HG02973 (cell line): ENCODE measurements around the gene TBC1D17.
A peak's percentile ranks its signal among the peaks of the same experiment; 100 is the strongest.

Source experiments
- ATAC-seq: cut with Tn5 transposase; IDR thresholded peaks from one replicate; pipeline ENCODE4 v1.9.1; 2021; ENCODE audit warnings: moderate library complexity; ENCODE audit not compliant: unreplicated experiment

The TBC1D17 gene

DNA sequence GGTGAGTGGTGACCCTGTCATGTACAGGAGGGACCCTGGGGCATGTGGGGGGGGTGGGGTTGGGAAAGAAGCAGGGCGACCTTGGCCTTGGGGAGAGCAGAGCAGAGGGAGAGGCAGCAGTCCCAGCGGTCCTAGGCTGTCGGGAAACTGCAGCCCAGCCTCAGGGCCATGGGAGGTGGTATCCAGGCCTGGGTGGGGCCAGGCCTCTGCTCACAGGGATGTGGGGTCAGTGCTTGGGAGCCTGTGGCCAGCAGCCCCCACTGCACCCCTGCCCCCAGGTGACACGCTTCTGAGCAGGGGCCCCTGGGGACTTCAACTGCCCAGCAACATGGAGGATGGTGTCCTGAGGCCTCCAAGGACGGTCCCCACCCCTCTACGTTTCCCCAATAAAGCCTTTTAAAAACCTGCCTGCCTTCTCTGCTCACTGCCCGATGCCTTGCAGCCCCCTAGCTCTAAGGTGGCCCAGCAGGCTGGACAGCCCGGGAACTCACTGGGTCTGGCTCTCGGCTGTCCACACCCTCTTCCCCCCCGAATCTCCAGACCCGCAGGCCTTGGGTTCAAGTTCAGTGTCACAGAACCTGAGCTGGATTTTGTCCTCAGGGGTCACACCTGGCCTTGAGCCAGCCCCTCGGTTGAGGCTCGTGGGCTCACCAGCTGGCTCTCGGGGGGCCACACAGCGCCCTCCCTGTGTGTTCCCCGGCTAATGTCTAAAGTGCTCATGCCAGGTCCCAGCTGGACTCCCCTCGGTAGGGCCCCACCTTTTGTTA lies 17.0 kb upstream of the TBC1D17 start:
- no peak for ATAC-seq

DNA sequence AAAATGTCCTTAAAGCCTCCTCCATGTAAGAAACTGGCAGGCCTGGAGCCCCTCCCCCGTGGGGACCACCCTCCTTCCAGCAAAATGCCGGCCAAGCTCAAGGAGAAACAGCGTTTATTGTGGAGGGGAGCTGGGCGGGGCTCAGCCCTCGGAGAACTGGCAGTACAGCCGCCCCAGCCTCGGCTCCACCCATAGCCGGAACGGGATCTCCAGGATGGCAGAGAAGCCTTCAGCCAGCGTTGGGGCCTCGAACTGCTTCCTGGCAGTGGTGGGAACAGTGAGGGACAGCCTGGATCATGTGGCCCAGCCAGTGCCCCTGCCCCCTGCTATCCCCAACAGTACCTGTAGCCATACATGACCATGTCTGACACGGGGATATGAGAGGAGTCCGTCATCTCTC lies 16.4 kb upstream of the TBC1D17 start:
- no peak for ATAC-seq

GRCh38 chr19:49861541-49862378 lies 15.7 kb upstream of the TBC1D17 start:
- no peak for ATAC-seq

DNA sequence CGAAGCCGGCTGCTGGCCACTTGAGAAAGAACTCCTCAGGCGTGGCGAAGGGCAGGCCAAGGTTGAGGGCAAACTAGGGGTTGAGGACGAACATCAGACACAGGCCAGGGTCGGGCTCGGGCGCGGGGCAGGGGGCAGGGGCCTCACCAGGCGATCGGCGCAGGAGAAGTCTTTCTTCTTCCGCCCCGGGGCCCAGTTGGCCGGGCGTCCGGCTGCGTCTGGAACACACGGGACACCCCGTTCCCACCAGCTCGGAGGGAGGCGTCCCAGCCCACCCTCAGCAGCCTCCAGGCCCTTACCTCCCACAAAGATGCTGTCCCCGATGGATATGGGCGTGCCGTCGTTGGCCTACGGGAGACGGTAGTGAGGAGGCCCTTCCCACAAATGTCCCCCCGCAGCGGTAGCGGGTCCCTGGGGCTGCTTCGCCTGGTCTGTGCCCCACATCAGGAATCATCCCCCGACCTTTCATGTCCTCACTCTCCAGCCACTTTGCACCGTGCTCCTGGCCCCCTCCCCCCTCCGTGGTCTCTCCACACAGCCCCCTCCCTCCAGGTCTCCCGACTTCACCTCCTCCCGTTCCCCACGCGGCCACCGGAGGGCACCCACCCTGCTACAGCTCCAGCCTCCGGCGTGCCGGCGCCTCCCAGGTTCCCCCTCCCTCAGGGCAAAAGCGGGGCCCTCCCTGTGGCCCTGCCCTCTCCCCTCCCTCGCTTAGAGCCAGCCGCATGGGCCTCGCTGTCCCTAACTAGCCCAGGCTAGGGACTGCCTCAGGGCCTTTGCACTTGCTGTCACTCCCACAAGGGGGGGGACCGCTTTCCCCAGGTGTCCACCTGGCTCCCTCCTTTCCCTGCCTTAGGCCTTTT lies 14.9 kb upstream of the TBC1D17 start:
- ATAC-seq, result no peak

- ATAC-seq, result no peak
Observed at GRCh38 chr19:49863254-49863934, 14.1 kb upstream of the TBC1D17 start.

DNA sequence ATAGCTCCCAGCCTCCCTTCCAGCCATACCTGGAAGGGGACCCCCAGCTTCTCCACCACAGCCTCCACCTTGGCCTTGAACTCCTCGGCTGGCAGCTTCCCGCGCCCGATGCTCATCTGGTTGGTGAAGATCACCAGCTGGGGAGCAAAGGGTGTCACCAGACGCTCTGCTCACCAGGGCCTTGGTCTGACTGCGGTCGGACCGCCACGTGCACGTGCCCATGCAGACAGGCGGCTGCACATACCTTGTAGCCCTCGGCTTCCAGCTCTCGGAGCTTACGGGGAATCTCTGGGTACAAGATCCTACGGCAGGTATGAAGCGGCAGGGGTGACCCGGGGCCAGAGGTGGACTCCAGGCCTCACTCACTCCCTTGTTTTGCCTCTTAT lies 13.6 kb upstream of the TBC1D17 start:
- no peak for ATAC-seq

GRCh38 chr19:49864890-49865289 lies 12.6 kb upstream of the TBC1D17 start:
- no peak for ATAC-seq

GRCh38 chr19:49866933-49867782 lies 10.3 kb upstream of the TBC1D17 start, which contains the start of gene PNKP:
Gene PNKP (minus strand): TSS chr19:49867576. CDS start chr19:49867204, 372 bp downstream.
- ATAC-seq, result peak; percentile 28

- no peak for ATAC-seq
Observed at GRCh38 chr19:49869009-49869483, 8.5 kb upstream of the TBC1D17 start.

GRCh38 chr19:49869484-49870308 lies 7.8 kb upstream of the TBC1D17 start:
- peak; percentile 57 for ATAC-seq

DNA sequence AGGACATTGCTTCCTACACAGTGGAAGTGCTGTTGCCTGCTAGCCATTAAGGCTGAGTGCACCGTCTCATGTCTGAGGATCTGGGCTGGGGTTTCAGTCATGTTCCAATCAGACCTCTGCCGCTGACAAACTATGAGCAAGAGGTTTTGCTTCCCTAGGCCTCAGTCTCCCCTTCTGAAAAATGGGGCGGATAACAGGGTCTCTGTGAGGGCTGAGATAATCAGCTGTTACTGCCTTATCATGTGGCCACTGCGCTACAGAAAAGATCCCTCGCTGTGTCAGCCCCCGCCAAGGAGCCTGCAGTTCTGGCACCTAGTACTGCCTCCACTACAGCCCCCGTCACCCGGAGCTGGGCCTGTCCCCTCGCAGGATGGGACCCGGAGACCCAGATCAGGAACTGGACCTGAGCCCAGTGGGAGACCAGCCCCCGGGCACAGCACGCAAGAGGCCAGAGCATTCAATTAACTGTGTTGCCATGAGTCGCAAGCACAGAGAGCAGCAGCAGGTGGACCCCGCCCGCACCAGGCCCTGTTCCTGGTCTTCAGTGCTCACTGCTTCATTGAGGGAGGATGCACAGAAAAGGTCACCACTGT lies 7.1 kb upstream of the TBC1D17 start:
- no peak for ATAC-seq

- ATAC-seq, result no peak
Observed at GRCh38 chr19:49871349-49871985, 6.0 kb upstream of the TBC1D17 start.

GRCh38 chr19:49872245-49873128 lies 5.0 kb upstream of the TBC1D17 start:
- ATAC-seq, result no peak

DNA sequence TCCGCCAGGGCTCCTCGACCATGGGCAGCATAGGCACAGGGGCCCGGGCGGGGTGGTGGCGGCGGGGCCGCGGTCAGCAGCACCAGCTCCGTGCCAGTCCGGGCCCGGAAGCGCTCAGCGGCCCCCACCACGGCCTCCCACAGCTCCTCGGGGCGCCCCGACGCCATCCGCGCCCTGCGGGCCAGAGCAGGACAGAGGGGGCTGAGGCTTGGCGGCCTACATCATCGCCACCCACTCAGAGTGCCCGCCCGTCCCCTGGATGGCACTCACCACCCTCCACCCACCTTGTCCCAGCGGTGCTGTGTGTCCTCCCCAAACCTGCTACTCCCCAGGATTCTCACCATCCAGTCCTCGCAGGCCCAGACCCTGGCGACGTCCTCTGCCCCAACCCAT lies 4.4 kb upstream of the TBC1D17 start:
- ATAC-seq, result no peak

- ATAC-seq, result no peak
Observed at GRCh38 chr19:49873834-49874233, 3.7 kb upstream of the TBC1D17 start.

DNA sequence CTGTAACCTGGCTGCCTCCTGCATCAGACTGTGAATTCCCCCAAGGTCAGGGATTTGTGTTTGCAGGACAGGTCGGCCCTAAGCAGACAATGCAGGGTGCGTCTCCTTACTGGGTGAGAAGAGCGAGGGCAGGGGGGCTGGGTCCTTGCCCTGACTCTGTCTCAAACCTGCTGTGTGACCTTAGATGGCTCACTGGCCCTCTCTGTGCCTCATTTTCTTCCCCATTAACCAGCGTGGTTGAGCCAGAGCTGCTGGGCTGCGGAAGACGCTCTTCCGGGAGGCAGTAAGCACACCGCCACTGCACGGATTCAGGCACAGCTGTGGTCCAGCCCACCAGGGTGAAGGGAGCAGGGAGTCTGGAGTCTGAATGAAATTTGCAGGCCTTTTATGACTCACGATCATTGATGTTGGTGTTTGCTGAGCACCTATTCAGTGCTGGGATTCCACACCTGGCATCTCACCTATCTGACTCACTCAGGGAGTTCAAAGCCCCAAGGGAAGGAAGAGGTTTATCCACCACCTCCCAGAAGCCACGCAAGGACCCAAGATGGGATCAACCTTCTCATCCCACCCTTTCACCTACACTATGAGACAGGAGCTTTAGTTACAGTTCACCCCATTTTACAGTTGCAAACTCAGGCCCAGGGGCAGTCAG lies 2.9 kb upstream of the TBC1D17 start:
- ATAC-seq, result no peak
